Breast epithelium (tissue), 3 donors: ENCODE results near the gene YY2.

Experiments used
- POLR2AphosphoS5 ChIP-seq, 3 donors: sonication (generic); formaldehyde crosslinking; IDR thresholded peaks; one replicate each; pipeline ENCODE4 v1.6.1; 2017; ENCODE audit warnings: antibody characterized with exemption in 3 of 3
- TF ChIP-seq, protein P1 (sequence below), 3 donors: fragments of 450-650 bp; IDR thresholded peaks; one replicate each; pipeline ENCODE4 v1.5.1; 2016 to 2017; ENCODE audit warnings: antibody characterized with exemption in 3 of 3, mild to moderate bottlenecking in 3 of 3, moderate library complexity in 3 of 3

DNA sequence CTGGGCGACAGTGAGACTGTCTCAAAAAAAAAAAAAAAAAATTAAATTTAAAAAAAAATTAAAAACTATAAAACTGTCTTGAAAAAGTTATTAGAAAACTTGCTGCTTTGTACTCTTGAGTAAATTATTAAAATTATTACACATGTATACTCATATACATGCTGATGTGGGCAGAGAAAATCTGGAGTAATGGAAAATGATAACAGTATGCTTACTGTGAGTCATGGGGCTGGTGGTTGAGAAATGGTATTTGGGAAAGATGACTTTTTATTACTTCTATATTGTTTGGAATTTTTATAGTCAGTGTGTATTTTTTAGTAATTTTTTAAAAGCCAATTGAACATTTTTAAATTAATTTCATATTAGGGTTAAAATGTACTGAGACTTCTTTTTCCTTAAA lies 7.5 kb downstream of the YY2 start:
- TF ChIP-seq, protein P1, sequence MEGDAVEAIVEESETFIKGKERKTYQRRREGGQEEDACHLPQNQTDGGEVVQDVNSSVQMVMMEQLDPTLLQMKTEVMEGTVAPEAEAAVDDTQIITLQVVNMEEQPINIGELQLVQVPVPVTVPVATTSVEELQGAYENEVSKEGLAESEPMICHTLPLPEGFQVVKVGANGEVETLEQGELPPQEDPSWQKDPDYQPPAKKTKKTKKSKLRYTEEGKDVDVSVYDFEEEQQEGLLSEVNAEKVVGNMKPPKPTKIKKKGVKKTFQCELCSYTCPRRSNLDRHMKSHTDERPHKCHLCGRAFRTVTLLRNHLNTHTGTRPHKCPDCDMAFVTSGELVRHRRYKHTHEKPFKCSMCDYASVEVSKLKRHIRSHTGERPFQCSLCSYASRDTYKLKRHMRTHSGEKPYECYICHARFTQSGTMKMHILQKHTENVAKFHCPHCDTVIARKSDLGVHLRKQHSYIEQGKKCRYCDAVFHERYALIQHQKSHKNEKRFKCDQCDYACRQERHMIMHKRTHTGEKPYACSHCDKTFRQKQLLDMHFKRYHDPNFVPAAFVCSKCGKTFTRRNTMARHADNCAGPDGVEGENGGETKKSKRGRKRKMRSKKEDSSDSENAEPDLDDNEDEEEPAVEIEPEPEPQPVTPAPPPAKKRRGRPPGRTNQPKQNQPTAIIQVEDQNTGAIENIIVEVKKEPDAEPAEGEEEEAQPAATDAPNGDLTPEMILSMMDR (IDR thresholded peaks at IDR 0.05): no peak
- no peak for TF ChIP-seq POLR2AphosphoS5 (IDR thresholded peaks at IDR 0.05)
